Vagina (tissue), 2 donors: Measurements from ENCODE around the gene ZNF669. TPM values are rescaled to one million over a fixed set of nuclear protein-coding genes. Genes with fewer than 3 reads are reported as not detected.

Experiments
- DNase-seq, 2 donors: peaks; one replicate each; pipeline ENCODE4 v3.0.0-alpha.2; 2017; ENCODE audit errors: extremely low spot score in 2 of 2
- H3K27ac ChIP-seq: fragments of 200-600 bp; sonication (generic); one replicate; pipeline ENCODE4 v1.5.1; 2019
- H3K27me3 ChIP-seq: fragments of 200-600 bp; sonication (generic); one replicate; pipeline ENCODE4 v1.5.1; 2019
- H3K36me3 ChIP-seq, 2 donors: fragments of 200-600 bp; sonication (generic); one replicate each; pipeline ENCODE4 v1.5.1; 2017 to 2019
- H3K4me1 ChIP-seq: fragments of 200-600 bp; sonication (generic); one replicate; pipeline ENCODE4 v1.5.1; 2019
- H3K4me3 ChIP-seq, 2 donors: fragments of 200-600 bp; sonication (generic); 1 replicate in 1 of 2; 2 replicates in 1 of 2; pipeline ENCODE4 v1.5.1; 2016 to 2019
- H3K9me3 ChIP-seq: fragments of 200-600 bp; sonication (generic); one replicate; pipeline ENCODE4 v1.5.1; 2019
- CTCF ChIP-seq, 3 experiments: fragments of 450-650 bp in 2 of 3; fragments of 200-600 bp in 1 of 3; sonication (generic) in 1 of 3; IDR thresholded peaks; one replicate each; pipeline ENCODE4 v1.5.1; 2017 to 2019; ENCODE audit warnings: antibody characterized with exemption in 3 of 3, mild to moderate bottlenecking in 2 of 3, moderate library complexity in 2 of 3
- POLR2A ChIP-seq, 2 donors: fragments of 450-650 bp; IDR thresholded peaks; one replicate each; pipeline ENCODE4 v1.6.1; 2017; ENCODE audit warnings: antibody characterized with exemption in 2 of 2, mild to moderate bottlenecking in 2 of 2, moderate library complexity in 2 of 2
- POLR2AphosphoS5 ChIP-seq, 2 donors: sonication (generic); formaldehyde crosslinking; IDR thresholded peaks; one replicate each; pipeline ENCODE4 v1.9.0; 2017; ENCODE audit warnings: antibody characterized with exemption in 2 of 2, mild to moderate bottlenecking in 2 of 2, low read depth in 1 of 2; ENCODE audit not compliant: insufficient read depth in 1 of 2
- intact Hi-C: fragments of 100-400 bp; cut with DNase I; formaldehyde crosslinking; loops from one replicate; pipeline ENCODE4 v1.15.1; 2023
- total RNA-seq: library from RNA; depleted of rRNA; stranded (reverse); fragments of >200 nt; gene quantifications from one replicate; pipeline ENCODE4 v1.2.3, GENCODE V29; 2016

The ZNF669 gene
- total RNA-seq, 1 donor from 2014 or later: 5.4 TPM

GRCh38 chr1:247110627-247111258, 6.6 kb upstream of the ZNF669 start:
- Histone ChIP-seq H3K4me3 (peak overlapping the region; percentile 69 to 70), H3K4me1 (peaks cover 22% of the 10 kb centered on the region), H3K27me3 (no peaks in the 10 kb centered on the region), H3K9me3 (no peaks in the 10 kb centered on the region), H3K36me3 (no peaks in the 10 kb centered on the region), H3K27ac (peak overlapping the region; percentile 92)
- intact Hi-C loops: no loop called here
- DNase-seq: no peak
- TF ChIP-seq CTCF (IDR thresholded peaks at IDR 0.05) (no peak), POLR2AphosphoS5 (IDR thresholded peaks at IDR 0.05; ENCODE audit: insufficient read depth in 1 of 2, low read depth in 1 of 2) (no peak), POLR2A (IDR thresholded peaks at IDR 0.05) (no peak)

- peaks cover 40% of the 10 kb centered on the region for H3K4me1 ChIP-seq
- no peak overlapping the region for H3K27ac ChIP-seq
- no peaks in the 10 kb centered on the region for H3K27me3 ChIP-seq
- intact Hi-C loops: no loop called here
- peak in 1 of 2 donors; percentile 56 for DNase-seq
- TF ChIP-seq POLR2AphosphoS5 (IDR thresholded peaks at IDR 0.05; ENCODE audit: insufficient read depth in 1 of 2, low read depth in 1 of 2) (no peak), CTCF (IDR thresholded peaks at IDR 0.05) (no peak), POLR2A (IDR thresholded peaks at IDR 0.05) (no peak)
- H3K36me3 ChIP-seq: no peaks in the 10 kb centered on the region
- H3K9me3 ChIP-seq: no peaks in the 10 kb centered on the region
- no peak overlapping the region for H3K4me3 ChIP-seq
Observed at GRCh38 chr1:247107694-247108093, 3.5 kb upstream of the ZNF669 start.

- H3K4me1 ChIP-seq: peaks cover 33% of the 10 kb centered on the region
- H3K27ac ChIP-seq: no peak overlapping the region
- no peaks in the 10 kb centered on the region for H3K27me3 ChIP-seq
- no peak overlapping the region for H3K4me3 ChIP-seq
- intact Hi-C loops: no loop called here
- peaks cover 2% of the 10 kb centered on the region for H3K9me3 ChIP-seq
- peak in 1 of 2 donors; percentile 77 for DNase-seq
- peaks cover 0 to 10% of the 10 kb centered on the region in 2 donors for H3K36me3 ChIP-seq
- TF ChIP-seq POLR2AphosphoS5 (IDR thresholded peaks at IDR 0.05; ENCODE audit: insufficient read depth in 1 of 2, low read depth in 1 of 2) (no peak), POLR2A (IDR thresholded peaks at IDR 0.05) (no peak), CTCF (IDR thresholded peaks at IDR 0.05) (no peak)
Observed at GRCh38 chr1:247105966-247106365, 1.8 kb upstream of the ZNF669 start.

GRCh38 chr1:247104965-247105364, 809 bp upstream of the ZNF669 start:
- peaks cover 7% of the 10 kb centered on the region for H3K9me3 ChIP-seq
- TF ChIP-seq POLR2A (IDR thresholded peaks at IDR 0.05): no peak
- no peak for TF ChIP-seq CTCF (IDR thresholded peaks at IDR 0.05)
- no peak for TF ChIP-seq POLR2AphosphoS5 (IDR thresholded peaks at IDR 0.05; ENCODE audit: insufficient read depth in 1 of 2, low read depth in 1 of 2)
- peak overlapping the region; percentile 75 for H3K27ac ChIP-seq
- H3K36me3 ChIP-seq: peaks cover 0 to 20% of the 10 kb centered on the region in 2 donors
- no peaks in the 10 kb centered on the region for H3K27me3 ChIP-seq
- H3K4me3 ChIP-seq: peak overlapping the region; percentile 93 to 95
- peaks cover 25% of the 10 kb centered on the region for H3K4me1 ChIP-seq
- intact Hi-C loops: no loop called here
- DNase-seq: peak in 1 of 2 donors; percentile 75

GRCh38 chr1:247102381-247102780, 1.8 kb downstream of the ZNF669 start:
- H3K4me1 ChIP-seq: peaks cover 25% of the 10 kb centered on the region
- H3K4me3 ChIP-seq: no peak overlapping the region
- H3K9me3 ChIP-seq: peaks cover 7% of the 10 kb centered on the region
- TF ChIP-seq POLR2AphosphoS5 (IDR thresholded peaks at IDR 0.05; ENCODE audit: insufficient read depth in 1 of 2, low read depth in 1 of 2) (no peak), POLR2A (IDR thresholded peaks at IDR 0.05) (no peak), CTCF (IDR thresholded peaks at IDR 0.05) (no peak)
- intact Hi-C loops: no loop called here
- DNase-seq: no peak
- no peak overlapping the region for H3K27ac ChIP-seq
- peaks cover 0 to 35% of the 10 kb centered on the region in 2 donors for H3K36me3 ChIP-seq
- no peaks in the 10 kb centered on the region for H3K27me3 ChIP-seq
